SH-SY5Y (cell line): ENCODE data around the gene PRKG1.

Experiments used
- GATA2 ChIP-seq: IDR thresholded peaks from 2 replicates; pipeline ENCODE4 v1.6.1; 2011; ENCODE audit warnings: mild to moderate bottlenecking, low read depth, low read length
- GATA3 ChIP-seq: IDR thresholded peaks from 2 replicates; pipeline ENCODE4 v1.6.1; 2011; ENCODE audit warnings: low read depth, mild to moderate bottlenecking, low read length, moderate library complexity

Gene PRKG1

DNA sequence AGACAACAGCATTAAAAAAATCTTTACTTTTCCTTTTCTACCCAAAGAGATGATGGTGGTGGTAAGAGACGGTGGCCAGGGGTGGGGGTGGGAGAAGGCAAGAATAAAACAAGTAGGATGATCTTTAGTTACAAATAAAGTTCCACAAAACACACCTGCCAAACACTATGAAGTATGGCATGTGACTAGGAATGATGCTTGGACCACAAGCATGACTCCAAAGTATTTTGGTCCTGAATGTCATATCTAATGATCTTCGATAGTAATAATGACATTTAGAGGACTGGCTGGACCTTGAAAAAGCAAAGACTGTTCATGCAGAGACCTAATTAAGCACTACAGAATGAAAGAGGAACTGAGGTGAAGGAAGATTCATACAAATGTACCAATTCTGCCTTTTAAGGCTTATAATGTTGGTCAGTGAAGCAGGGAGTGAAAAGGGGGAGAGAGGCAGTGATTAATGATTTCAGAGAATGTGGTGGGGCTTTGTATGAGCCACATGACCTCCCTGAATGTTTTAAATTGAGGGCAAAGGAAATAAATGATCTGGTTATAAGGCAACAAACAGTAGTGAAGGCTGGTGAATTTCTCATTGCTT lies 1210.2 kb downstream of the PRKG1 start:
- TF ChIP-seq GATA2, result no peak
- TF ChIP-seq GATA3, result no peak

DNA sequence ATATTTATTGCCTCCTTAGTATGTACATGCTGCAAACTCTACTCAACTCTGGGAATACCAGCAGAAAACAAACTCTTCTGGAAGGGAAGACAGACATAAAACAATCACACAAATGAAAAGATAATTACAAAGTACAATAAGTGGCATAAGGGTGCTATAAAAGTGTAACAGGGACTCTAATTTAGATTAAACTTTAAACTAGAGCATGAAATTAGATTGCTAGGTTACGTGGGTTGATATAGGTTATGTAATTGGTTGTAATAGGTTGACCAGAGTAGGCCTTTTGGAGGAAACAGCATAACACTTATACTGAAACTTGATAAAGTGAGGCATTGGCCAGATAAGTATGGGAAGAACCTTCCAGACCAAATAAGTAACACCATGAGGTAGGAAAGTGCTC lies 1213.6 kb downstream of the PRKG1 start:
- TF ChIP-seq GATA2 (no peak), GATA3 (no peak)

GRCh38 chr10:52297747-52298146 lies 1223.5 kb downstream of the PRKG1 start:
- no peak for TF ChIP-seq GATA2

GRCh38 chr10:52300599-52301277 lies 1226.5 kb downstream of the PRKG1 start:
- TF ChIP-seq GATA2, result no peak
- TF ChIP-seq GATA3, result no peak

- TF ChIP-seq GATA3 (no peak), GATA2 (no peak)
Measured at GRCh38 chr10:52308251-52309031, 1234.2 kb downstream of the PRKG1 start.

DNA sequence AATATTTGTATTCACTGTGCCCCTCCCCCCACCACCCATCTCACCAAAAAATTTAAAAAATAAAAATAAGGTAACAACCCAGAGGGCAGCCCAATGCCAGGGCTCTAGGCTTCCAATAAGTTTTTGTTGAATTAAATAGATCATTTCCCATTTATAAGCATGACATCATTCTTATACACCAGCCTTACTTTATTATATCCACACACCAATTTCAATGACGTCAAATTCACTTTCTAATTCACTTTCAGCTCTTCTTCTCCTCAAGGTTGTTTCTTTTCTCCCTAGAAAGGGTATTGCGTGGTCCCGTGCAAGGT lies 1238.6 kb downstream of the PRKG1 start:
- TF ChIP-seq GATA3, result no peak
- TF ChIP-seq GATA2, result no peak

- TF ChIP-seq GATA3 (no peak), GATA2 (peak; percentile 45)
Measured at GRCh38 chr10:52313256-52313932, 1239.1 kb downstream of the PRKG1 start.

DNA sequence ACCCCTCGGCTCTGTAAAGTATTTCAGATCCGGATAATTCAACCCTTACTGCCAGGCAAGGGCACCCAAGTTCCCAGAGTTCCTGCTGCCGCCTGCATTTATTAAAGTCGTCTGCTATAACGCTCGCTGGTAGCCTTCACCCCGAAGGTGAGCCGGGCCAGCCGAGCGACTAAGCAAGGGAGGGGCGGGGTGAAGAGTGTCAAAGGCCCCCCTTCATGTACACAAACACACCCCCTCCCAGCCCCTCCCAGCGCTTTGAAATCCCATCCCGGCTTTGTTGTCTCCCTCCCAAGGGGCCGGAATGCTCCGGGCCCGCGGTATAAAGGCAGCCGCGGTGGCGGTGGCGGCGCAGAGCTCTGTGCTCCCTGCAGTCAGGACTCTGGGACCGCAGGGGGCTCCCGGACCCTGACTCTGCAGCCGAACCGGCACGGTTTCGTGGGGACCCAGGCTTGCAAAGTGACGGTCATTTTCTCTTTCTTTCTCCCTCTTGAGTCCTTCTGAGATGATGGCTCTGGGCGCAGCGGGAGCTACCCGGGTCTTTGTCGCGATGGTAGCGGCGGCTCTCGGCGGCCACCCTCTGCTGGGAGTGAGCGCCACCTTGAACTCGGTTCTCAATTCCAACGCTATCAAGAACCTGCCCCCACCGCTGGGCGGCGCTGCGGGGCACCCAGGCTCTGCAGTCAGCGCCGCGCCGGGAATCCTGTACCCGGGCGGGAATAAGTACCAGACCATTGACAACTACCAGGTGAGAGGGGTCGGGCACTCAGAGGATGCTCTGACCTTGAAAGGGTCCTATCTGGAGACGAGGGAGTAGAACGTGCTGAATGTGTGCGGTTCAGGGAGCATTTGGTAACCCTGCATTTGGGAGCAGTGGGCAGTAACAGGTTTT lies 1239.9 kb downstream of the PRKG1 start, which contains the start of gene DKK1:
TSS of gene DKK1 (plus strand) at position 349 of the 889 bp plus-strand sequence. CDS start at position 503, 154 bp downstream.
- TF ChIP-seq GATA3, result no peak
- no peak for TF ChIP-seq GATA2

GRCh38 chr10:52314822-52315552 lies 1240.7 kb downstream of the PRKG1 start:
- TF ChIP-seq GATA3 (no peak), GATA2 (no peak)

- no peak for TF ChIP-seq GATA2
- TF ChIP-seq GATA3, result no peak
Measured at GRCh38 chr10:52316001-52316400, 1241.7 kb downstream of the PRKG1 start.

- TF ChIP-seq GATA3 (no peak), GATA2 (no peak)
Measured at GRCh38 chr10:52316500-52316899, 1242.2 kb downstream of the PRKG1 start.

- TF ChIP-seq GATA2 (no peak), GATA3 (no peak)
Measured at GRCh38 chr10:52318136-52318701, 1243.9 kb downstream of the PRKG1 start.
